Mucosa of rectum (tissue), 2 donors: ENCODE data around the gene PRDM5.

Experiments used
- H3K27ac ChIP-seq, 2 donors: one replicate each; pipeline ENCODE4 v1.7.0; 2013; ENCODE audit warnings: inconsistent platforms in 2 of 2, low read depth in 2 of 2, low read length in 2 of 2
- H3K27me3 ChIP-seq, 2 donors: one replicate each; pipeline ENCODE4 v1.7.0; 2013; ENCODE audit warnings: low read length in 2 of 2; ENCODE audit not compliant: control insufficient read depth in 2 of 2, insufficient read depth in 2 of 2
- H3K36me3 ChIP-seq, 2 donors: one replicate each; pipeline ENCODE4 v1.7.0; 2013; ENCODE audit warnings: low read length in 2 of 2; ENCODE audit not compliant: control insufficient read depth in 2 of 2, insufficient read depth in 2 of 2
- H3K4me1 ChIP-seq, 2 donors: one replicate each; pipeline ENCODE4 v1.7.0; 2013; ENCODE audit warnings: low read length in 2 of 2, mild to moderate bottlenecking in 1 of 2; ENCODE audit not compliant: control insufficient read depth in 2 of 2, insufficient read depth in 2 of 2
- H3K4me3 ChIP-seq, 2 donors: one replicate each; pipeline ENCODE4 v1.7.0; 2013; ENCODE audit warnings: low read length in 2 of 2
- H3K9ac ChIP-seq, 2 donors: one replicate each; pipeline ENCODE4 v1.7.0; 2013; ENCODE audit warnings: low read length in 2 of 2, low read depth in 1 of 2, mild to moderate bottlenecking in 1 of 2
- H3K9me3 ChIP-seq, 2 donors: one replicate each; pipeline ENCODE4 v1.7.0; 2013; ENCODE audit warnings: low read length in 2 of 2; ENCODE audit not compliant: control insufficient read depth in 2 of 2
- donor health status: healthy.
- donor health status: Normal muscosa, but diverticular disease.

PRDM5 gene

DNA sequence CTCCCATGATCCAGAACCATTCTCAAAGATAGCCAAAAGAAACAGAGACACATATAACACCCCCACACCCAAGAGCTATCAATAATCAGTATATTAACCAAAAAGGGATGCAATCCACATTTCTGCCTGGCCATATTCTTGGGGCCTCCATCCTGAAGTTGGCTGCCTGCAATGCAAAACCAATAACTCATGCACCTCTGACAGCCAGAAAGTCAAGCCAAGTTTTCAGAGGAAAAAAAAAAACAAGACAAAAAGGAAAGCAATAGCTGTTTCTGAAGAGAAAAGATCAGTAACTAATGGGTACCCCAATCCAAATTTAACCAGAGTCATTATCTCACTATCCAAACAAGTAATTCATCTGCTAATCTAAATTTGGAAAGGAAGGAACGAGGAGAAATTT, 7.3 kb upstream of the PRDM5 start:
- Histone ChIP-seq H3K4me3 (no peak overlapping the region), H3K27me3 (no peaks in the 10 kb centered on the region), H3K36me3 (no peaks in the 10 kb centered on the region), H3K27ac (no peak overlapping the region), H3K9ac (no peak overlapping the region), H3K9me3 (no peaks in the 10 kb centered on the region), H3K4me1 (no peaks in the 10 kb centered on the region)

DNA sequence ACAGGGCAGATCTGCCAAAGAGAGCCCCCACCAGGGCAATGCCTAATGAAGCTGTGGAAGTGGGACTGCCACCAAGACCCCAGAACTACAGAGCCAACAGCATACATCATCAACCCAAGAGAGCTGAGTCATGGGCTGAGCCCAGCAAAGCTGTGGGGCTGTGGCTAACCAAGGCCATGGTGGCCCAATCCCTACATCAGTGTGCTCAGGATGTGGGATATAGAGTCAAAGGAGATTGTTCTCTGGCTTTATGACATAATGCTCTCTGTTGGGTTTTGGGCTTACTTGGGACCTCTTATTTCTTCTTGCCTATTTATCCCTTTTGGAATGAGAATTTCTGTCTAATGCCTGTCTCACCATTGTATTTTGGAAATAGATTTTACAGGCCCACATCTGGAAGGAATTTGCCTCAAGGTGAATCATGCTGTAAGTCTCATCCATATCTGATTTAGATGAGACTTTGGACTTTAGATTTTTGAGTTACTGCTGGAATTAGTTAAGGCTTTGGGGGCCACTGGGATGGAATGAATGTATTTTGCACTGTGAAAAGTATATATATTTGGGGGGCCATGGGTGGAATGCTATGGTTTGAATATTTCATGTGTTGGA, 5.4 kb upstream of the PRDM5 start:
- Histone ChIP-seq H3K36me3 (no peaks in the 10 kb centered on the region), H3K4me3 (no peak overlapping the region), H3K9me3 (no peaks in the 10 kb centered on the region), H3K9ac (no peak overlapping the region), H3K27ac (no peak overlapping the region), H3K4me1 (peaks cover 0 to 5% of the 10 kb centered on the region in 2 donors), H3K27me3 (no peaks in the 10 kb centered on the region)

DNA sequence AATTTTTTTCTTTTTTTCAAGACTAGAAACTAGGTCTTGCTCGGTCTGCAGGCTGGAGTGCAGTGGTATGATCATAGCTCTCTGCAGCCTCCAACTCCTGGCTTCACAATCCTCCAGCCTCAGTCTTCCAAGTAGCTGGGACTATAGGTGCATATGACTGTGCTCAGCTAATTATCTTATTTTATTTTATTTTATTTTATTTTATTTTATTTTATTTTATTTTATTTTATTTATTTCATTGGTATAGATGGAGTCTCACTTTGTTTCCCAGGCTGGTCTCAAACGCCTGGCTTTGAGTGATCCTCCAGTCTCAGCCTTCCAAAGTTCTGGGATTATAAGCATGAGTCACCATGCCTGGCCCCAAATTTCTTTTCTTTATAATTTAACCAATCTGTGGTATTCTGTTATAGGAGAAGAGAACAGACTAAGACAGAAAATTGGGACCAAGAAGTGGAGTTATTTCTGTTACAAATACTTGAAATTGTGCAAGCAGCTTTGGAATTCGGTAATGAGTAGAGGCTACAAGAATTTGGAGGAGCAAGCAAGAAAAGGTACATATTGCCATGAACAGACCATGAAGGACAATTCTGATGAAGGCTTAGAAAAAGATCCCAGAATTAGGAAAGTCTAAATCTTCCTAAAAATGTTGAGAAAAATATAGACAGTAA, 4.0 kb upstream of the PRDM5 start:
- Histone ChIP-seq H3K9ac (no peak overlapping the region), H3K27me3 (no peaks in the 10 kb centered on the region), H3K36me3 (no peaks in the 10 kb centered on the region), H3K4me3 (no peak overlapping the region), H3K4me1 (peaks cover 3 to 6% of the 10 kb centered on the region in 2 donors), H3K27ac (no peak overlapping the region), H3K9me3 (no peaks in the 10 kb centered on the region)

DNA sequence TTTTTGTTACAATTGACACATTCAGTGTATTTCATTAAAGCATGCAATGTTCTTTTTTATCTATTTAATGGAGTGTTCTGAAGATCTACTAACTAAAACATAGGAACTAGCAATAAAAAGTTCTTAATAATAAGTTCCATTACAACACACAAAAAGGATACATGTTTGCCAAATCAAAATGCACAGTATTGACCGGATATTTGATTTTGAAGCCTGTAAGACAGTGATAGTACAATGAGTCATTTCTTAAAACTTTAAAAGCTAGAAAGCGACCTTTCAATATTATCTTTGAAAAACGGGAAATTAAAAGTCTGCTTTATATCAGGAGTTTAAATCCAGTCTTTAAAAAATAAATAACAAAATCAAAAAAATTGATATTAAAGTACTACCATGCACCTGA, 2.4 kb upstream of the PRDM5 start:
- H3K4me1 ChIP-seq = peaks cover 7 to 10% of the 10 kb centered on the region in 2 donors
- no peak overlapping the region for H3K27ac ChIP-seq
- no peaks in the 10 kb centered on the region for H3K27me3 ChIP-seq
- no peak overlapping the region for H3K4me3 ChIP-seq
- H3K36me3 ChIP-seq = no peaks in the 10 kb centered on the region
- no peaks in the 10 kb centered on the region for H3K9me3 ChIP-seq
- no peak overlapping the region for H3K9ac ChIP-seq

DNA sequence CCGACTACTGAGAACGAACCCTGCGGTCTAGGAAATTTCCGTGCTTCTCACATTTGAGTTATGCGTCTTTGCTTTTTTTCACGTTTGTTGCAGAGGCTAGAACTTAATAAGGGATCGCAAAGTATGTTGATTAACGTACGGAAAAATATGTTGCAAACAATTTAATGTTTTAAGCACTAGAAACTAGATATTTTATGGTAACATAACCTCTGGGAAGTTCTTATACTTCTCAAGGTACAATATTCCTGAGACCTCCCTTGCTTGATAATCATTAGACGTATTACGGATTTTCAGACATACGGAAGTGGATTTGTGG, 639 bp upstream of the PRDM5 start:
- Histone ChIP-seq H3K27ac (peak overlapping the region; percentile 76 to 83), H3K36me3 (no peaks in the 10 kb centered on the region), H3K9ac (peak overlapping the region; percentile 27 to 78), H3K4me3 (peak overlapping the region; percentile 82 to 91), H3K9me3 (no peaks in the 10 kb centered on the region), H3K4me1 (peaks cover 7 to 16% of the 10 kb centered on the region in 2 donors), H3K27me3 (no peaks in the 10 kb centered on the region)

DNA sequence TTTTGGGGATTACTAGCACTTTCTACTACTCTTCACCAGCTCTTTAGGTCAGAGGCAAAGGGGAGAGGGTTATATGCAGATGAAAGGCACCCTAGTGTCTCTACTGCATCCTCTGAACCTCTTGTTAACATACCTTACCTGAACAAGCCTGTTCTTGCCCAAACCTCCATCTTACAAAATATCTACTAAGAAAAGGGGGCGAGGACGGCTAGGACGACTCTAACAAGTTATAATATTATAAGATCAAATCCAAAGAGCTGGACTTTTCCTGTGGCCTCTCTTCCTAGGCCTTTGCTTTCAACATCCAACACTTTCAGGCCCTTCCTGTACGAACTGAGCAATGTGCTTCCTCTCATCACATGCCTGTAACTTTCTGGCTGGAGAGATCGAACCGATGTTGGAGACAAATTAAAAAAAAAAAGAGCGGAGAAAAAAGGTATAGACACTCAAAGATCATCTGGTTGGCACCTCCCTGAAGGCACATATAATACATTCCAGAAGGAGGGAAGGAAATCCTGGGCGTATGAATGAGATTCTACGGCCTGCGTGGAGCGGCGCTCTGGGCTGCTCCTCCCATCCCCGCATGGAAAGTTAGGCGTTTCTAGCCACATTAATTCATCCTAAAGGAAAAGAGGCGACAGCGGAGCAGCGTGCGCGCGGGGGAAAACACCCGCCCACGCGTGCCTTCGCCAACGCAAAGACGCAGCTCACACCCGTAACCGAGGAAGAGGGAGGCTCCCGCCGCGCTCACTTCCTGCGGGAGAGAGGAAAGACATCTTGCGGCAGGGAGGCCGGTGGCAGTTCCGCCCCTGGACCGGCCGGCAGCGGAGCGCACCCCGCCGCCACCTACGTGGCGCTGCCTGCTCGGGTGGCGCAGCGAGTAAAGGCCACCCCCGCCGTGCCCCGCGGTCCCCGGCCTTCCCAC, 808 bp downstream of the PRDM5 start:
- H3K27me3 ChIP-seq = no peaks in the 10 kb centered on the region
- H3K4me1 ChIP-seq = peaks cover 7 to 16% of the 10 kb centered on the region in 2 donors
- peak overlapping the region; percentile 68 to 78 for H3K9ac ChIP-seq
- no peaks in the 10 kb centered on the region for H3K36me3 ChIP-seq
- H3K9me3 ChIP-seq = no peaks in the 10 kb centered on the region
- peak overlapping the region; percentile 76 to 83 for H3K27ac ChIP-seq
- peak overlapping the region; percentile 82 to 91 for H3K4me3 ChIP-seq

DNA sequence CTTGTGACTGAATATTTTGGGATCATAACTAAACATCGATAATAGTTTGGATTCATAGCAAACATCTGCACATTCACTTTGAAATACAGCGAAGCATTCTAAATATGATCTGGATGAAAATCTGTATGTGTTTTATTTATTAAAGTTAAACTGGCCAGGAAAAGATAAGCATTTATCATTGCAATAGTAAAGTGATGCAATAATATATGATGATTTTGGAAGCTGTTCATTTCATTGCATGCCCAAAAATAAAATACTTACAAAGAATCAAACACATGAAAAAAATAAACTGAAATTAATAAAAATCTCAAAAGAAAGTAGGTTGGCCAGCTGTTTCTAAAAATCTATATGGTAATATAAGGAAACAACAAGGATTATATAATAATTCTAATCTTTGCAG, 1.9 kb downstream of the PRDM5 start:
- Histone ChIP-seq H3K4me3 (no peak overlapping the region), H3K27ac (no peak overlapping the region), H3K36me3 (no peaks in the 10 kb centered on the region), H3K9ac (no peak overlapping the region), H3K27me3 (no peaks in the 10 kb centered on the region), H3K4me1 (peaks cover 7 to 16% of the 10 kb centered on the region in 2 donors), H3K9me3 (no peaks in the 10 kb centered on the region)

DNA sequence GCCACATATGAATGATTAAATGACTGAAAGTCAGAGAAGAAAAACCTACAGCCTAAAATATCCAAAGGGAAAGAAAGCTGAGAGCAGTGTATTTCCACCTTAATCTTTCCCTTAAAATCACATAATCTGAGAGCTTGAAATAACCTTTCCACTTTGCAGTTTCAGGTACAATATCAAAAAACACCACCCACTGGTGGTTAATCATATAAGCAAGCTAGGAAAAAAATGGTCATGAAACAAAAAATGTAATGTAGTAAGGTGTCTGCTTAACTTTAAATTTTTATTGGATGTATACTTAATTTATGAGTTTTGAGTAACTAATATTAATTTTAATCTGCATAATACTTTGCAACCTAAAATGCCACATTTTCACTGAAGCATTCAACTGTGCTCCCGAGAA, 3.2 kb downstream of the PRDM5 start:
- Histone ChIP-seq H3K36me3 (no peaks in the 10 kb centered on the region), H3K9me3 (no peaks in the 10 kb centered on the region), H3K4me3 (no peak overlapping the region), H3K9ac (peak overlapping the region in 1 of 2 donors; percentile 24), H3K27me3 (no peaks in the 10 kb centered on the region), H3K27ac (no peak overlapping the region), H3K4me1 (peaks cover 7 to 16% of the 10 kb centered on the region in 2 donors)

DNA sequence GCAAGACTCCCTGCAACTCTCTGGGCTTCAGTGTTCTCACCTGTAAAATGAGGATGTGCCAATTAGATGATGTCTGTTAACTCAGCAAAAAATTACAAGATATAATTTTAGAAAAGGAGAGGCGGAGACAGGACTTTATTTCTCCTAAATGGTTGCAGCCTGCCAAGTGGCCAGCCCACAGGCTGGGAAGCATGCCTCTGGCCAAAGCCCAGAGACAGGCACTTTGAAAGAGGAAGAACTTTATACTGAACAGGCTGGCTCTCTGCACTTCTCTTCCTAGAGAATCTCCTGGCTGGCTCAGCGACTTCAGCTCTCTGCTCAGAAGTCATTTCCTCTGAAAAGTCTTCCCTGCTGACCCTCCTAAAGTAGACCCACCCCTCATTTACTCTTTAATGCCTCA, 3.7 kb downstream of the PRDM5 start:
- H3K4me1 ChIP-seq = peaks cover 7 to 16% of the 10 kb centered on the region in 2 donors
- no peaks in the 10 kb centered on the region for H3K27me3 ChIP-seq
- no peaks in the 10 kb centered on the region for H3K36me3 ChIP-seq
- H3K9ac ChIP-seq = peak overlapping the region in 1 of 2 donors; percentile 24
- no peak overlapping the region for H3K27ac ChIP-seq
- H3K9me3 ChIP-seq = no peaks in the 10 kb centered on the region
- H3K4me3 ChIP-seq = no peak overlapping the region

DNA sequence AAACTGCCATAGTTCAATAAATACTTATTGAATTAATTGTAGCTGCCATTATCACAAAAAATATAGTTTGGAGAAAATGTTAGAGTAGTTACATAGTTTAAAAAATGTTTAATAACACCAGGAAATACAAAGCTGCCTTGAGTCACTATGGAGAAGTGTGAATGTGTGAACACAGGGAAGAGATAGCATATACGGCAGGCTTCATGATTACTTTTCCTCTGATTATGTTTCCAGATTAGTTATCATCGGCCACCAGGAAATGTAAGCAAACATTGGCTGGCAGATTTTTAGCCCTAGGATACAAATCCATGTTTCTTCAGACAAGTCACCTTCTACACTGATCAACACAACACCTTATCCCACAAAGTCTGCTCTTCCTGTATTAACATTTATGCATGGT, 4.4 kb downstream of the PRDM5 start:
- Histone ChIP-seq H3K27me3 (no peaks in the 10 kb centered on the region), H3K36me3 (no peaks in the 10 kb centered on the region), H3K9ac (no peak overlapping the region), H3K27ac (no peak overlapping the region), H3K9me3 (no peaks in the 10 kb centered on the region), H3K4me3 (no peak overlapping the region), H3K4me1 (peaks cover 7 to 14% of the 10 kb centered on the region in 2 donors)
